Stomach (tissue), 9 donors: ENCODE measurements around the gene DGLUCY. TPM values are rescaled to one million over a fixed set of nuclear protein-coding genes. Genes with fewer than 3 reads are reported as not detected.
"Not testable (repeated sequence)": the region's sequence is repeated elsewhere in the genome, so short reads cannot be mapped to it uniquely, and the experiment has no call there.

Experiments
- DNase-seq, 2 donors: peaks; one replicate each; pipeline versions ENCODE4 v3.0.0 to v3.0.0-alpha.2; 2013 to 2019
- H3K27ac ChIP-seq, 5 donors: fragments of 200-600 bp in 4 of 5; sonication (generic) in 4 of 5; one replicate each; pipeline ENCODE4 v1.5.1; 2013 to 2019; ENCODE audit warnings: mild to moderate bottlenecking in 1 of 5, moderate library complexity in 1 of 5
- H3K27me3 ChIP-seq, 3 donors: fragments of 200-600 bp; sonication (generic); one replicate each; pipeline ENCODE4 v1.5.1; 2017 to 2019; ENCODE audit warnings: mixed run types in 1 of 3
- H3K36me3 ChIP-seq, 4 donors: fragments of 200-600 bp; sonication (generic); 1 replicate in 3 of 4; 2 replicates in 1 of 4; pipeline ENCODE4 v1.5.1; 2016 to 2019
- H3K4me1 ChIP-seq, 4 donors: fragments of 200-600 bp; sonication (generic); one replicate each; pipeline ENCODE4 v1.5.1; 2016 to 2019
- H3K4me3 ChIP-seq, 4 donors: fragments of 200-600 bp; sonication (generic) in 3 of 4; one replicate each; pipeline ENCODE4 v1.5.1; 2016 to 2019; ENCODE audit warnings: mild to moderate bottlenecking in 1 of 4
- H3K9me3 ChIP-seq, 4 donors: fragments of 200-600 bp; sonication (generic); one replicate each; pipeline ENCODE4 v1.5.1; 2016 to 2019
- EP300 ChIP-seq: sonication (generic); formaldehyde crosslinking; IDR thresholded peaks from one replicate; pipeline ENCODE4 v1.6.1; 2017; ENCODE audit warnings: antibody characterized with exemption
- POLR2A ChIP-seq, 4 donors: fragments of 450-650 bp; IDR thresholded peaks; one replicate each; pipeline ENCODE4 v1.6.1; 2016; ENCODE audit warnings: antibody characterized with exemption in 4 of 4, control low read depth in 2 of 4, mild to moderate bottlenecking in 1 of 4, moderate library complexity in 1 of 4
- POLR2AphosphoS5 ChIP-seq, 3 donors: sonication (generic); formaldehyde crosslinking; IDR thresholded peaks; one replicate each; pipeline ENCODE4 v1.6.1; 2016; ENCODE audit warnings: antibody characterized with exemption in 3 of 3
- WGBS, 5 donors: extraction: QIAGEN DNeasy Blood & Tissue Kit in 3 of 5; methylation state at CpG; one replicate each; pipeline versions ENCODE4 v1.1.5 to v1.1.7; 2013 to 2018; 5-methylcytosine and 5-hydroxymethylcytosine counted together
- intact Hi-C: fragments of 100-400 bp; cut with DNase I; formaldehyde crosslinking; loops from one replicate; pipeline ENCODE4 v1.15.1; 2023; ENCODE audit warnings: low total_unique reads
- polyA plus RNA-seq, 3 donors: library from polyadenylated mRNA; stranded (reverse); fragments of 200-250 nt; gene quantifications; one replicate each; pipeline ENCODE4 v1.2.3, GENCODE V29; 2013
- total RNA-seq, 5 donors: library from RNA; depleted of rRNA; stranded (reverse); fragments of >200 nt; gene quantifications; one replicate each; pipeline versions ENCODE4 v1.1.0 to v1.2.3, GENCODE V29; 2014 to 2016
- TF ChIP-seq, protein P1 (sequence below), 7 experiments: fragments of 450-650 bp in 4 of 7; fragments of 200-600 bp in 3 of 7; sonication (generic) in 3 of 7; IDR thresholded peaks; one replicate each; pipeline ENCODE4 v1.5.1; 2016 to 2019; ENCODE audit warnings: antibody characterized with exemption in 7 of 7, control low read depth in 2 of 7, mild to moderate bottlenecking in 1 of 7
- donor health status: healthy with polysubstance abuse.
- donor health status: Bipolar disorder and iron deficiency.
- donor health status: healthy.

Gene DGLUCY
- total and polyA plus RNA-seq, 8 donors: 24.1 to 122 (median 67.1) TPM

DNA sequence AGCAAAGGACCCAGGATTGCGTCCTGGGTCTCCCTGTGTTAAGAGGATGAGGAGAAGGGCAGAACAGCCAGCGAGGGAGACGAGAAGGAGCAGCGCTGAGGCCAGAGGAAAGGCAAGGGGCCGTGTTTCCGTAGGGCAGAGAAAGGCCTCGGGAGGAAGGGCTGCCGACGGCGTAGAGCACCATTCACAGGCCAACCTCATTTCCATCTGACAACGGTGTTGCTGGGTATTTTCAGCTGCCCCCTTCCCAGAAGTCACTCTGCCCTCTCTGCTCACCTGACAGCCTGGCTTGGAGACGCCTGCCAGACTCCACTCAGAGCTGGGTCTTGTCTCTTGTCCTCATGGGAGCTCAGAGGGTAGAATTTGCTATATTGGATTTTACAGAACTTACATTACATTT, 79.2 kb downstream of the DGLUCY start:
- Histone ChIP-seq H3K4me1 (no peaks in the 10 kb centered on the region), H3K9me3 (no peaks in the 10 kb centered on the region), H3K36me3 (peaks cover 54 to 99% (median 97%) of the 10 kb centered on the region in 4 donors), H3K4me3 (no peak overlapping the region), H3K27ac (no peak overlapping the region), H3K27me3 (no peaks in the 10 kb centered on the region)
- no peak for DNase-seq
- WGBS, 5 donors: 86 to 91% (median 87%) methylated on average over 12 of the region's 12 CpGs
- TF ChIP-seq POLR2A (IDR thresholded peaks at IDR 0.05) (no peak), EP300 (no peak), POLR2AphosphoS5 (IDR thresholded peaks at IDR 0.05) (no peak)
- TF ChIP-seq, protein P1, sequence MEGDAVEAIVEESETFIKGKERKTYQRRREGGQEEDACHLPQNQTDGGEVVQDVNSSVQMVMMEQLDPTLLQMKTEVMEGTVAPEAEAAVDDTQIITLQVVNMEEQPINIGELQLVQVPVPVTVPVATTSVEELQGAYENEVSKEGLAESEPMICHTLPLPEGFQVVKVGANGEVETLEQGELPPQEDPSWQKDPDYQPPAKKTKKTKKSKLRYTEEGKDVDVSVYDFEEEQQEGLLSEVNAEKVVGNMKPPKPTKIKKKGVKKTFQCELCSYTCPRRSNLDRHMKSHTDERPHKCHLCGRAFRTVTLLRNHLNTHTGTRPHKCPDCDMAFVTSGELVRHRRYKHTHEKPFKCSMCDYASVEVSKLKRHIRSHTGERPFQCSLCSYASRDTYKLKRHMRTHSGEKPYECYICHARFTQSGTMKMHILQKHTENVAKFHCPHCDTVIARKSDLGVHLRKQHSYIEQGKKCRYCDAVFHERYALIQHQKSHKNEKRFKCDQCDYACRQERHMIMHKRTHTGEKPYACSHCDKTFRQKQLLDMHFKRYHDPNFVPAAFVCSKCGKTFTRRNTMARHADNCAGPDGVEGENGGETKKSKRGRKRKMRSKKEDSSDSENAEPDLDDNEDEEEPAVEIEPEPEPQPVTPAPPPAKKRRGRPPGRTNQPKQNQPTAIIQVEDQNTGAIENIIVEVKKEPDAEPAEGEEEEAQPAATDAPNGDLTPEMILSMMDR (IDR thresholded peaks at IDR 0.05): no peak
- intact Hi-C loops: no loop called here

DNA sequence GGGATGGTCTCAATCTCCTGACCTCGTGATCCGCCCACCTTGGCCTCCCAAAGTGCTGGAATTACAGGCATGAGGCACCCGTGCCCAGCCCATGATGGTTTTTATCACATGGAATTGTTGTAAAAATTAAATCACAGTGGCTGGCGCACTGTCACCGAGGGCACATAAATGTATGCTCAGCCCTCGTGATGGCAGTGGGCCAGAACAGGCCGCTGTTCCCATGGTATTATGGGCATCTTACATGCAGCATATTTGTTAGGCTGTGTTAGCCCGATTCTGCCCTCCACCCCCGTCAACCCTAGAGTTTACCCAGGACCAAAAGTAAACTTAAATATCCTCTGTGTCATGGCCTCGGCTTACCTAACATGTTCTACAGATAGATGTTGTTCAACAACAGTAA, 82.0 kb downstream of the DGLUCY start:
- no peak overlapping the region for H3K4me3 ChIP-seq
- TF ChIP-seq POLR2A (IDR thresholded peaks at IDR 0.05): no peak
- no peak for TF ChIP-seq EP300
- TF ChIP-seq POLR2AphosphoS5 (IDR thresholded peaks at IDR 0.05): no peak
- TF ChIP-seq, protein P1 (IDR thresholded peaks at IDR 0.05): no peak
- intact Hi-C loops: no loop called here
- H3K4me1 ChIP-seq: no peaks in the 10 kb centered on the region
- no peak for DNase-seq
- H3K36me3 ChIP-seq: peaks cover 58 to 100% (median 97%) of the 10 kb centered on the region in 4 donors
- peaks cover 0 to 5% (median 0%) of the 10 kb centered on the region in 4 donors for H3K9me3 ChIP-seq
- 75 to 86% (median 83%) methylated on average over 10 of the region's 10 CpGs for WGBS, 5 donors
- H3K27me3 ChIP-seq: no peaks in the 10 kb centered on the region
- H3K27ac ChIP-seq: no peak overlapping the region

DNA sequence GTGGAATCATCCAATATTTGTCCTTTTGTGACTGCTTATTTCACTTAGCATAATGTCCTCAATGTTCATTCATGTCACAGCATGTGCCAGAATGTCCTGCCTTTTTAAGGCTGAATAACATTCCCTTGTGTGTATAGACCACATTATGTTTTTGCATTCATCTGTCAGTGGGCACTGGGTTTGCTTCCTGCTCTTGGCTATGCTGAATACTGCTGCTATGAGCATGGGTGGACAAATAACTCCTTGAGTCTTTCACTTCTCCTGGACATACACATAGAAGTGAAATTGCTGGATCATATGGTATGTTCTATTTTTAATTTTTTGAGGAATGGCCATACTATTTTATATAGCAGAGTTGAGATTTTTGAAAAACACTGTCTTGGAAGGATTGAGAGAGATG, 83.8 kb downstream of the DGLUCY start:
- H3K36me3 ChIP-seq: peaks cover 57 to 100% (median 94%) of the 10 kb centered on the region in 4 donors
- no peak for DNase-seq
- TF ChIP-seq, protein P1 (IDR thresholded peaks at IDR 0.05): no peak
- no peak for TF ChIP-seq POLR2A (IDR thresholded peaks at IDR 0.05)
- TF ChIP-seq EP300: no peak
- no peak for TF ChIP-seq POLR2AphosphoS5 (IDR thresholded peaks at IDR 0.05)
- H3K9me3 ChIP-seq: peaks cover 0 to 5% (median 0%) of the 10 kb centered on the region in 4 donors
- intact Hi-C loops: no loop called here
- H3K27me3 ChIP-seq: no peaks in the 10 kb centered on the region
- H3K4me3 ChIP-seq: no peak overlapping the region
- H3K4me1 ChIP-seq: peaks cover 5 to 11% (median 8%) of the 10 kb centered on the region in 4 donors
- H3K27ac ChIP-seq: no peak overlapping the region

DNA sequence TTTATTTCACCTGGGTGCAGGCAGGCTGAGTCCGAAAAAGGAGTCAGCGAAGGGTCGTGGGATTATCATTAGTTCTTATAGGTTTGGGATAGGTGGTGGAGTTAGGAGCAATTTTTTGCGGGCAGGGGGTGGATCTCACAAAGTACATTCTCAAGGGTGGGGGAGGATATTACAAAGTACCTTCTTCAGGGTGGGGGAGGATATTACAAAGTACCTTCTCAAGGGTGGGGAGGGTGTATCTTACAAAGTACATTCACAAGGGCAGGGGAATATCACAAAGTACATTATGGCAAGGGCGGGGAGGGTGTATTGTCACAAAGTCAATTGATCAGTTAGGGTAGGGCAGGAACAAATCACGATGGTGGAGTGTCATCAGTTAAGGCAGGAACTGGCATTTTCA, 86.9 kb downstream of the DGLUCY start:
- DNase-seq, H3K27ac ChIP-seq, H3K27me3 ChIP-seq, H3K4me3 ChIP-seq, intact Hi-C loops, H3K9me3 ChIP-seq: not testable (repeated sequence)
- Histone ChIP-seq H3K4me1 (peaks cover 5 to 13% (median 8%) of the 10 kb centered on the region in 4 donors), H3K36me3 (peaks cover 75 to 100% (median 96%) of the 10 kb centered on the region in 4 donors)
- WGBS, 5 donors: 95 to 98% (median 96%) methylated on average over 6 of the region's 6 CpGs

DNA sequence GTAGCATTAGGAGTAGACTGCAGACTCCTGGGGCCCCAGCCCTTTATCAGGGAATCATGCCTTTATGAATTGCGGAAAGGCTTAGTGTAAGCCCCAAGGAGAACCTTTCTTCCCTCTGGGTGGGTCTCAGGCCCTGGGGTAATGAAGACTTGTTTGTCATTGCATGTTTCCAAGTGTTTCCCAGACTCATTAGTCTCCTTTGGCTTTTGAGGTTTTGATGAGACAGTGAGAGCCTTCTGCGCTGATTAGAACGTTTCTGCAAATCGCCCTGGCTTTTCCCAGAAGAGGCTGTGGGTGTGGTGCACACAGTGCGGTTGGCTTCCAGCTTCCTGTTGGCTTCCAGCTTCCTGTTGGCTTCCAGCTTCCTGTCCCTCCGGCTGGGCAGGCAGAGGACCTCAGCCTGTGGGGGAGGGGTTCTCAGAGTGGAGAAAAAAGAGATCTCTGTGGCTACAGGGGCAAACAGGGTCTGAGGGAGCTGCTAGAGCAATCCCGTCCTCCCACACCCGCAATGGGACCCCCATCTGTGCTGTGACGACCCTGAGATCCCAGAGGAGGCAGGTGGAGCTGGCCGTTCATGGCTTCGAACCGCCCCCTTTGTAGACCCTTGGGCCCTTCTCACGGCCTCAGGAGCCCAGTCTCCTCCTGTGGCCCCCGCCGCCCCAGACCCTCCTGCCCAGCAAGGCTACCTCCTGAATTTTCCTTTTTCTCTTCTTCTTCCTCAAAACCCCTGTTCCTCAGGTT, 88.5 kb downstream of the DGLUCY start:
- intact Hi-C loops: no loop called here
- Histone ChIP-seq H3K4me1 (peaks cover 5 to 13% (median 8%) of the 10 kb centered on the region in 4 donors), H3K36me3 (peaks cover 59 to 100% (median 96%) of the 10 kb centered on the region in 4 donors), H3K27me3 (no peaks in the 10 kb centered on the region), H3K27ac (peak overlapping the region; percentile 3 to 68 (median 10)), H3K9me3 (peaks cover 0 to 5% (median 0%) of the 10 kb centered on the region in 4 donors), H3K4me3 (no peak overlapping the region)
- 66 to 79% (median 76%) methylated on average over 14 to 15 of the region's 15 CpGs for WGBS, 5 donors
- TF ChIP-seq POLR2AphosphoS5 (IDR thresholded peaks at IDR 0.05): peak in 1 of 3 donors; percentile 14
- TF ChIP-seq EP300: no peak
- TF ChIP-seq, protein P1 (IDR thresholded peaks at IDR 0.05): no peak
- no peak for TF ChIP-seq POLR2A (IDR thresholded peaks at IDR 0.05)
- DNase-seq: peak; percentile 30 to 34
